8988T (cell line): ENCODE data around the gene PTPRN2.
"Not testable (repeated sequence)": the region's sequence is repeated elsewhere in the genome, so short reads cannot be mapped to it uniquely, and the experiment has no call there.

Source experiments
- DNase-seq: peaks from one replicate; pipeline ENCODE4 v3.0.0; 2011

PTPRN2 gene

GRCh38 chr7:157595086-157595855 is 992.4 kb downstream of the PTPRN2 start:
- DNase-seq: no peak

GRCh38 chr7:157594306-157594705 is 993.3 kb downstream of the PTPRN2 start:
- DNase-seq: no peak

- DNase-seq: no peak
Measured at GRCh38 chr7:157593541-157593940, 994.1 kb downstream of the PTPRN2 start.

DNA sequence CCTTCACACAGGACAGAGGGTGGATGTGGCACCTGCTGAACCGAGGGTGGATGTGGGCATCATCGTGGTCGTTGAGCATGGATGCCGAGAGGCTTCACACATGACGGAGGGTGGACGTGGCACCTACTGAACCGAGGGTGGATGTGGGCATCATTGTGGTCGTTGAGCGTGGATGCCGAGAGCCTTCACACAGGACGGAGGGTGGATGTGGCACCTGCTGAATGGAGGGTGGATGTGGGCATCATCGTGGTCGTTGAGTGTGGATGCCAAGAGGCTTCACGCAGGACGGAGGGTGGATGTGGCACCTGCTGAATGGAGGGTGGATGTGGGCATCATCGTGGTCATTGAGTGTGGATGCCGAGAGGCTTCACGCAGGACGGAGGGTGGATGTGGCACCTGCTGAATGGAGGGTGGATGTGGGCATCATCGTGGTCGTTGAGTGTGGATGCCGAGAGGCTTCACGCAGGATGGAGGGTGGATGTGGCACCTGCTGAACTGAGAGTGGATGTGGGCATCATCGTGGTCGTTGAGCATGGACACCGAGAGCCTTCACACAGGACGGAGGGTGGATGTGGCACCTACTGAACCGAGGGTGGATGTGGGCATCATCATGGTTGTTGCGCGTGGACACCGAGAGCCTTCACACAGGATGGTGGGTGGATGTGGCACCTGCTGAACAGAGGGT is 994.8 kb downstream of the PTPRN2 start:
- DNase-seq: not testable (repeated sequence)

- DNase-seq: no peak
Measured at GRCh38 chr7:157590526-157590925, 997.1 kb downstream of the PTPRN2 start.

- DNase-seq: no peak
Measured at GRCh38 chr7:157589680-157590079, 997.9 kb downstream of the PTPRN2 start.

- DNase-seq: no peak
Measured at GRCh38 chr7:157587805-157588560, 999.6 kb downstream of the PTPRN2 start.

DNA sequence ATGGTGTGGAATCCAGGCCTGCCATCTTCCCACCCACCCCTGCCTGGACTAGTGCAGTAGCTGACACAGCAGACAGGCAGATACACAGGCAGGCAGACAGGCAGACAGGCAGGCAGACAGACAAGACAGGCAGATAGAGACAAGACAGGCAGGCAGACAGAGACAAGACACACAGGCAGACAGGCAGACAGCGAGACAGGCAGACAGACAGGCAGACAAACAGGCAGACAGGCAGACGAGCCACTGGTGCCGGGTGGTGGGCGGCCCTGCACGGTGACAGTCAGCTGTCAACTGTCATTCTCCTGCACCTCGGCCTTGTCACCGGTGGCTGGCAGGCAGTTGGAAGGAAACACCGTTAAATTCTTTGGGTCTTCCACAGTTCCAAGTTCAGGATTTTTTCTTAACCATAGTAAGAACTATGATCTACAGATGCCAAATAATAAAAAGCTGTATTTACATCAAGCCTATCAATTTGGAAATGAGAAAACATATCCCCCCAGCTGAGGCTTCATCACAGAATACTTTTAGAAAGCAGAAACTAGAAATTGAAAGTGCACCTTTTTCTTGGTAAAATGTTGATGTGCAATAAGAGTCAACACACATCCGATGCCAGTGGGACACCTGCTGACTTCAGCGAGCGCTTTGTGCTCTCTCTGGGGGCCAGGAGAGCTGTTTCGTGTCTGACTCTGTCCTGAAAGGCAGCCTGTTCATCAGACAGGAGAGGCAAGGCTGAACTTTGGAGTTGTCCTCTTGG is 1000.4 kb downstream of the PTPRN2 start:
- DNase-seq: no peak

GRCh38 chr7:157586426-157586955 is 1001.1 kb downstream of the PTPRN2 start:
- no peak for DNase-seq

DNA sequence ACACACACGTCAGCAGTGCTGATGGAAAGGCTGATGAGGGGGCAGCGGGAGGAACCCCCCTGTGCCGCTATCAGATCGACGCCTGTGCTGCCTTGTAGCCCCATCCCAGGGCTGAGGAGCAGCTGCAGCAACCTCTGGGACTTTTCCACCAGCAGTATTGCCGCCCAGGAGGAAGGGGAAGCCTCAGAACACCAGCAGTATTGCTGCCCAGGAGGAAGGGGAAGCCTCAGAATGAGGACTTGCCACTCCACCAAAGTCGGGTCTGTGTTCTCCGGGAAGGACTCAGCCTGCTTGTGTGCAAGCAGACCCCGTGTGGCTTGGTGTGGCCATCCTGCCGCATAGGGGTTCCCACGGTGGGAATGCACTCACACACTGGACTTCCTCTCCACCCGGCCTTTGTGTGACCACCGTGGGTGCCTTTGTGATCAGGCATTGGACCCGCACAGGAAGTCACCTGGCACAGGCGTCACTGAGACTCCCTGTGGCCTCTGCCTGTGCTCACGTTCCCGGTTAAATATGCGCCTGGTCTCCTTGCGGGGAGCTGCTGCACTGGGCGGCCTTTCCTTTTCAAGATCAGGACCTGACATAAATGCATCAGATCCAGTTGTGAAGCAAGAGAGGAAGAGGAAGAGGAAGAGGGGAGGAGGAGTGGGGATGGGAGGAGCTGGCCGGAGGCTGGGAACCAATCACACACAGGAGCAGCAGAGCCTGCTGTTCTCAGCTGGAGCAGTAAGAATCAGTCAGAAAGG is 1002.3 kb downstream of the PTPRN2 start:
- no peak for DNase-seq

- no peak for DNase-seq
Measured at GRCh38 chr7:157584420-157584819, 1003.2 kb downstream of the PTPRN2 start.

GRCh38 chr7:157581740-157582139 is 1005.9 kb downstream of the PTPRN2 start:
- DNase-seq: no peak

- DNase-seq: no peak
Measured at GRCh38 chr7:157580324-157580723, 1007.3 kb downstream of the PTPRN2 start.

DNA sequence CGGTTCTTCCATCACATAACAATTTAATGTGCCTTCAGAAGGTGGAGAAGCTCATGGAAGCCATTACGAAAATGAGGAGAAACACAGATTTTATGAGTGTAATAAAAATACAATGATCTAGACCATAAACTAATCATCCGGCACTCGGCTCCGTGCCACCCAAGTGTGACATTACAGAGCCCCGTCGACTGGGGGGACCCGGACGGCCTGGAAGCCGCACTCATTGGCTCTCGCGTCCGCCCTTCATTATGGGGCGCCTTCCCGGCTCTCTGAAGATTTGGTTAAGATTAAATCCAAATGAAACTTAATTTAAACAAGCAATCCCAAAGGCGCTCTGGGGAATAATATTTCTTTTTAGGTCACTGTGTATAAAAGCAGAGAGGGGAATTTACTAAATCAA is 1008.2 kb downstream of the PTPRN2 start:
- DNase-seq: no peak

DNA sequence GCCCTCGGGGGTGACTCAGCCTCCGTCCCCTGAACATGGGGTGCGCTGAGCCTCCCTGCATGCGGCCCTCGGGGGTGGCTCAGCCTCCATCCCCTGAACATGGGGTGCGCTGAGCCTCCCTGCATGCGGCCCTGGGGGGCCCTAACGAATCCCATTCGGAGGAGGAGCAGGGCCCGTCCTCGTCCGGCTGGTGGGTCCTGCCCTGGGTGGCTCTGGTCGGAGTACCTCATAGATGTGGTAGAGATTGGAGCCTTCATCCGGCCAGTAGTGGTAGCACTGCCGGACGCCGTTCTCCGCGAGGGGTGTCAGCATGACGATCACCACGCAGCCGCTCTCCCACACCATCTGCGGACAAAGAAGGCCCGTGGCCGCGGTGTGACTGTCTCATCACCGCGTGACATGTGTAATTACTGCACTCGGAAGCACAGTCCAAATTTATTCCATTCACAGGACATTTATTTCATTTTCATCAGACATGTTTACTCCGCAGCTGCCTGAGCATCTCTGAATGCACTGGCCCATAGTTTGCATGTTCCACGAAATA is 1009.8 kb downstream of the PTPRN2 start:
- DNase-seq: no peak

DNA sequence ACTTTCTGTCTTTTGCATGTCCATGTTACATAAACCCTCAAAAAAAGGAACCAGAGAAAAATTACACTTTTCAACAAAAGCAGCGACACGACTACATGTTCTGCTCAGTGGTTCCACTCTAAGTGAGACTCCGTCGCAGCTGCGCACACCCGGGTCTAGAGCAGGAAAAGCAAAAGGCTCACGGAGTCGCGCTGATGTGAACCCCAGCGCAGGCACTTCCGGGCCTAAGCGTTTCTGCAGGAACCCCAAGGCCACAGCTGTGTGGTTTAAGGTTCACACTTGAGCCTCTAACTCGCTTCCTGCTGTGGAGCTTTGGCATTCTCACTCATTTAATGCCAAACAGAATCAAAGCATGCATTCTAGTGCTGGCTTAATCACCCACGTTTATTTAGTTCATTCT is 1010.6 kb downstream of the PTPRN2 start:
- DNase-seq: no peak

DNA sequence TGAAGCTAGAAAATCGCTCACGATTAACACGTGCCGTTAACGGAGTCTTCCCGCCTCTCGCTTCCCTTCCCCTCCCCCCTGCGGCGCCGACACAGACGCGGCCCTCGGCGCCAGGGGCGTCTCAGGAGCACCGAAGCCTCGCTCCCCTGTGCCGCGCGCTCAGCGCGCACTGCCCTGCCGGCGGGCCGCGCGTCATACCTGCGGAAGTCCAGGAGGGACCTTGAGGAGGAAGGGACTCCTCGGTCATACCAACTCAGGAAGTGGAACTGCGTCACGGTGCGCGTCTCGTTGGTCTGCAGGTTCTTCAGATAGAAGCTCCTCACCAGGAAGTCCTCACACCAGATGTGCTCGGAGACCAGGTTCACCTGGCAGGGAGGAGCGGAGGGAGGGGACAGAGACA is 1011.2 kb downstream of the PTPRN2 start:
- no peak for DNase-seq

- no peak for DNase-seq
Measured at GRCh38 chr7:157575777-157576176, 1011.8 kb downstream of the PTPRN2 start.

DNA sequence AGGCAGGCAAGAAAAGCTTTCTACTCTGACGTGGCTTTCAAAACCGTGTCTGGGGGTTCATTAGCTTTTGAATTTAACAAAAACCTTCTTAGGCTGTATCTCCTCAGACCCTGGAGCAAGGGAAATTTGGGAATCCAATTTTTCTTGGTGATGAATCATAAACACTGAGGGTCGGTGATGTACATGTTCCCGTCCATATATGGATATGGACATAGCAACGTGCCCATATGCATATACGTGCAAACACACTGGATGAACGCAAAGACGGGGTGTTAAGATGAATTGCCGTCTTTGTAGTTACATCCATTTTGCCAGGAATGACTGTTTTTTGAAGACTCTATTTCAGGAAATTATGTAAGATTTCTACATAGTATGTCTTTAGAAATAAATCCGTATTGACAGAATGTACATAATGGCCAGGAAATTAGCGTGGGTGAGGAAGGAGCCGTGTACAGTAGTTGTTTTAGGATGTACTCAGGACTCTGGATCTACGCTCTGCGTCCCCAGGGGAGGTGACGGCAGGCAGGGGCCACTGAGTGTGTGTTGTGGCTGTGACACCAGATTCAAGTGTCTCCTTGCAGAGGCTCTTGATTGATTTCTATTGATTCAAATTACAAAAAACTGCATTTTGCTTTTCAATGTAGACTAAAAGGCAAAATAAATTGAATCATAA is 1012.6 kb downstream of the PTPRN2 start:
- DNase-seq: no peak

DNA sequence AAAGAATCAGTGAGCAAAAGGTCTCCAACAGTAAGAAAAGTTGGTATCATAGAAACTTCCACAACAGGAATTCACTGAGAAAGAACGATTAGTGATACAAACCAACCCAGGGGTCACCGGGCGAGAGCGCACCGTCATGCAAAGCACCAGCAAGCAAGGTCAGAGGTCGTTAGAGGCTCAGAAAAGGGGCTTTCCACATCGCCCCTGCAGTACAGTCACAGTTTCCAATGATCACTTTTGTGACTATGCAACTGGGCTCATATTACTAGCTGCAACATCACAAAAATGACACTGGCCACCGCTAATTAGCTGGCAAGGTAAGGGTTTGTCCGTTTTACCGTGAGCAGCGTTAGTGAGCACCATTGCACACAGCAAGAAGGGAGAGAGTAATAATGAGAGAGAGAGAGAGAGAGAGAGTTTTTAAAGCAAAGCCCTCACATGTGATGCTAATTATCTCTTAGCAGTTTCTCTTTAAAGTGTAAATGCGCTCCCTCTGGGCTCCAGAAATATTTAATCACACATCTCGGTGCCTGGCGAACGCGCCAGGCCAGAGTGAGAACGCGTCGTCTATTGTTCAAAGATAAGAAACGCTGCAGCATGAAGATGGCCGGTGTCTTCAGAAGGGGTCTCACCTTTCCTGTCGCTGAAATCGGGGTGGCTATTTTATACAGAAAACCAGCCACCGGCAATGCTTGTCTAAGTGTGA is 1013.4 kb downstream of the PTPRN2 start:
- DNase-seq: no peak
